Aorta (tissue), 5 donors: ENCODE results near the gene CNEP1R1. TPM values are rescaled to one million over a fixed set of nuclear protein-coding genes. Genes with fewer than 3 reads are reported as not detected.
"Not testable (repeated sequence)": the region's sequence is repeated elsewhere in the genome, so short reads cannot be mapped to it uniquely, and the experiment has no call there.

Source experiments
- ATAC-seq: fragments of 200-7000 bp; cut with Tn5 transposase; one replicate; pipeline ENCODE4 v1.9.1; 2022; ENCODE audit warnings: moderate library complexity; ENCODE audit not compliant: low FRiP score
- DNase-seq, 2 donors: peaks; one replicate each; pipeline ENCODE4 v3.0.0-alpha.2; 2020
- H3K27ac ChIP-seq, 2 donors: one replicate each; pipeline ENCODE4 v1.5.1; 2013; ENCODE audit warnings: low read length in 2 of 2, mild to moderate bottlenecking in 2 of 2, moderate library complexity in 2 of 2, control low read depth in 1 of 2, inconsistent platforms in 1 of 2, low read depth in 1 of 2
- H3K27me3 ChIP-seq, 2 donors: one replicate each; pipeline ENCODE4 v1.6.1; 2013; ENCODE audit warnings: control low read depth in 1 of 2, low read length in 1 of 2, mild to moderate bottlenecking in 1 of 2, moderate library complexity in 1 of 2; ENCODE audit not compliant: insufficient read depth in 2 of 2, control insufficient read depth in 1 of 2
- H3K36me3 ChIP-seq, 2 donors: one replicate each; pipeline ENCODE4 v1.6.1; 2013; ENCODE audit warnings: control low read depth in 1 of 2, low read length in 1 of 2, mild to moderate bottlenecking in 1 of 2; ENCODE audit not compliant: insufficient read depth in 2 of 2, control insufficient read depth in 1 of 2
- H3K4me1 ChIP-seq, 2 donors: one replicate each; pipeline ENCODE4 v1.6.1; 2013; ENCODE audit warnings: low read length in 2 of 2, control low read depth in 1 of 2, mild to moderate bottlenecking in 1 of 2, moderate library complexity in 1 of 2; ENCODE audit not compliant: insufficient read depth in 2 of 2, control insufficient read depth in 1 of 2
- H3K4me3 ChIP-seq, 2 donors: one replicate each; pipeline ENCODE4 v1.5.1; 2013; ENCODE audit warnings: low read length in 2 of 2, control low read depth in 1 of 2, mild to moderate bottlenecking in 1 of 2
- H3K9me3 ChIP-seq: one replicate; pipeline ENCODE4 v1.6.1; 2013; ENCODE audit warnings: mild to moderate bottlenecking, low read length; ENCODE audit not compliant: control insufficient read depth
- WGBS, 2 donors: extraction: QIAGEN DNeasy Blood & Tissue Kit; methylation state at CpG; one replicate each; pipeline ENCODE4 v1.1.7; 2013; 5-methylcytosine and 5-hydroxymethylcytosine counted together
- intact Hi-C, 2 donors: fragments of 100-400 bp; cut with DNase I; formaldehyde crosslinking; loops; one replicate each; pipeline versions ENCODE4 v1.14.2 to v1.15.0; 2022
- polyA plus RNA-seq, 2 donors: library from polyadenylated mRNA; stranded (reverse); fragments of 200-250 nt; gene quantifications; one replicate each; pipeline ENCODE4 v1.2.3, GENCODE V29; 2013
- total RNA-seq, 2 donors: library from RNA; stranded (reverse); fragmentation: NEBNext Ultra II Directional; extraction: Animal tissue kit (Norgen Biotek cat#: 25700); gene quantifications; one replicate each; pipeline ENCODE4 v1.2.1, GENCODE V29; 2021
- donor health status: healthy with polysubstance abuse.
- donor health status: Bipolar disorder and iron deficiency.
- donor health status: DM: no; HTN: no; CAD: no.
- donor health status: DM: no; HTN: no; CAD: no.
- donor health status: DM: yes; HTN: yes; CAD: no.

The CNEP1R1 gene
- total and polyA plus RNA-seq, 4 donors, result 11.5 to 25.3 (median 20.2) TPM

- intact Hi-C loops, result no loop called here
- H3K4me1 ChIP-seq, result no peaks in the 10 kb centered on the region
- DNase-seq (no peak), ATAC-seq (no peak)
- 90 to 96% methylated on average over 2 of the region's 2 CpGs for WGBS, 2 donors
- no peaks in the 10 kb centered on the region for H3K27me3 ChIP-seq
- no peaks in the 10 kb centered on the region for H3K9me3 ChIP-seq
- H3K4me3 ChIP-seq, result no peak overlapping the region
- H3K27ac ChIP-seq, result no peak overlapping the region
- H3K36me3 ChIP-seq, result no peaks in the 10 kb centered on the region
Observed at GRCh38 chr16:50010212-50010611, 14.8 kb upstream of the CNEP1R1 start.

GRCh38 chr16:50011707-50012106 lies 13.3 kb upstream of the CNEP1R1 start:
- Histone ChIP-seq H3K36me3 (no peaks in the 10 kb centered on the region), H3K27ac (no peak overlapping the region), H3K27me3 (no peaks in the 10 kb centered on the region), H3K4me1 (no peaks in the 10 kb centered on the region), H3K4me3 (no peak overlapping the region), H3K9me3 (no peaks in the 10 kb centered on the region)
- 77 to 79% methylated on average over 3 of the region's 3 CpGs for WGBS, 2 donors
- no peak for ATAC-seq
- no peak for DNase-seq
- intact Hi-C loops, result no loop called here

GRCh38 chr16:50012182-50012581 lies 12.8 kb upstream of the CNEP1R1 start:
- Histone ChIP-seq H3K4me1 (no peaks in the 10 kb centered on the region), H3K27me3 (no peaks in the 10 kb centered on the region), H3K9me3 (no peaks in the 10 kb centered on the region), H3K4me3 (no peak overlapping the region), H3K27ac (no peak overlapping the region), H3K36me3 (no peaks in the 10 kb centered on the region)
- no peak for ATAC-seq
- intact Hi-C loops, result no loop called here
- WGBS, 2 donors, result 95 to 97% methylated on average over 2 of the region's 2 CpGs
- DNase-seq, result no peak

- H3K27ac ChIP-seq, intact Hi-C loops, H3K9me3 ChIP-seq, H3K4me1 ChIP-seq, H3K36me3 ChIP-seq, H3K27me3 ChIP-seq, DNase-seq, H3K4me3 ChIP-seq, ATAC-seq: not testable (repeated sequence)
- 78% methylated on average over 8 of the region's 8 CpGs for WGBS, 2 donors
Observed at GRCh38 chr16:50014211-50014610, 10.8 kb upstream of the CNEP1R1 start.

- no peaks in the 10 kb centered on the region for H3K36me3 ChIP-seq
- no peaks in the 10 kb centered on the region for H3K4me1 ChIP-seq
- no peak for DNase-seq
- no peak overlapping the region for H3K4me3 ChIP-seq
- no peaks in the 10 kb centered on the region for H3K9me3 ChIP-seq
- intact Hi-C loops, result no loop called here
- H3K27me3 ChIP-seq, result no peaks in the 10 kb centered on the region
- H3K27ac ChIP-seq, result no peak overlapping the region
- WGBS, 2 donors, result 86 to 92% methylated on average over 2 of the region's 2 CpGs
- ATAC-seq, result no peak
Observed at GRCh38 chr16:50015631-50016030, 9.4 kb upstream of the CNEP1R1 start.

- intact Hi-C loops, result no loop called here
- no peaks in the 10 kb centered on the region for H3K27me3 ChIP-seq
- H3K4me1 ChIP-seq, result no peaks in the 10 kb centered on the region
- ATAC-seq, result no peak
- no peak overlapping the region for H3K27ac ChIP-seq
- no peaks in the 10 kb centered on the region for H3K36me3 ChIP-seq
- H3K9me3 ChIP-seq, result no peaks in the 10 kb centered on the region
- 83 to 85% methylated on average over 9 of the region's 9 CpGs for WGBS, 2 donors
- DNase-seq, result no peak
- H3K4me3 ChIP-seq, result no peak overlapping the region
Observed at GRCh38 chr16:50017553-50017952, 7.5 kb upstream of the CNEP1R1 start.

- no peak for ATAC-seq
- Histone ChIP-seq H3K4me3 (no peak overlapping the region), H3K9me3 (no peaks in the 10 kb centered on the region), H3K36me3 (no peaks in the 10 kb centered on the region), H3K4me1 (no peaks in the 10 kb centered on the region), H3K27me3 (no peaks in the 10 kb centered on the region), H3K27ac (no peak overlapping the region)
- intact Hi-C loops, result loop anchor here (5.0 to 10.0 kb wide), 5 partner anchors 343 to 786 kb away; partner anchors contain the start of gene BRD7 (in 1 of the 2)
- 22 to 28% methylated on average over 2 of the region's 2 CpGs for WGBS, 2 donors
- no peak for DNase-seq
Observed at GRCh38 chr16:50021544-50021943, 3.5 kb upstream of the CNEP1R1 start.

- intact Hi-C loops, result loop anchor here (2.0 to 10.0 kb wide), 6 partner anchors 41 to 784 kb away; partner anchors contain the start of genes BRD7 (in 1 of the 2) and HEATR3 (in 1 of the 2)
- ATAC-seq (no peak), DNase-seq (no peak)
- WGBS, 2 donors, result 45 to 47% methylated on average over 4 of the region's 4 CpGs
- Histone ChIP-seq H3K4me3 (no peak overlapping the region), H3K27me3 (no peaks in the 10 kb centered on the region), H3K9me3 (no peaks in the 10 kb centered on the region), H3K4me1 (no peaks in the 10 kb centered on the region), H3K36me3 (no peaks in the 10 kb centered on the region), H3K27ac (no peak overlapping the region)
Observed at GRCh38 chr16:50023641-50024040, 1.4 kb upstream of the CNEP1R1 start.

GRCh38 chr16:50024207-50024606 lies 818 bp upstream of the CNEP1R1 start:
- WGBS, 2 donors, result 89 to 91% methylated on average over 11 of the region's 11 CpGs
- H3K36me3 ChIP-seq, result no peaks in the 10 kb centered on the region
- no peaks in the 10 kb centered on the region for H3K27me3 ChIP-seq
- no peak overlapping the region for H3K27ac ChIP-seq
- H3K4me1 ChIP-seq, result no peaks in the 10 kb centered on the region
- no peaks in the 10 kb centered on the region for H3K9me3 ChIP-seq
- DNase-seq, result peak in 1 of 2 donors; percentile 35
- ATAC-seq, result no peak
- H3K4me3 ChIP-seq, result no peak overlapping the region
- intact Hi-C loops, result loop anchor here (2.0 to 10.0 kb wide), 6 partner anchors 41 to 783 kb away; partner anchors contain the start of genes BRD7 (in 1 of the 2) and HEATR3 (in 1 of the 2)
